IPS-20b (cell line): Measurements from ENCODE around the gene MTFR1L.

Source experiments
- H3K27ac ChIP-seq: one replicate; pipeline ENCODE4 v1.5.1; 2013; ENCODE audit warnings: low read length
- H3K27me3 ChIP-seq: 2 replicates; pipeline ENCODE4 v1.6.1; 2013; ENCODE audit warnings: mild to moderate bottlenecking, low read length, inconsistent platforms; ENCODE audit not compliant: insufficient read depth
- H3K36me3 ChIP-seq: 2 replicates; pipeline ENCODE4 v1.6.1; 2013; ENCODE audit warnings: low read depth, mild to moderate bottlenecking, inconsistent platforms, low read length, moderate library complexity; ENCODE audit not compliant: insufficient read depth
- H3K4me1 ChIP-seq: 2 replicates; pipeline ENCODE4 v1.6.1; 2013; ENCODE audit warnings: mild to moderate bottlenecking, control low read depth, inconsistent platforms, low read length, moderate library complexity; ENCODE audit not compliant: insufficient read depth
- H3K4me3 ChIP-seq: 2 replicates; pipeline ENCODE4 v1.5.1; 2013; ENCODE audit warnings: mild to moderate bottlenecking, low read length, inconsistent platforms
- H3K9ac ChIP-seq: 2 replicates; pipeline ENCODE4 v1.6.1; 2013; ENCODE audit warnings: low read depth, mild to moderate bottlenecking, inconsistent platforms, low read length, moderate library complexity
- H3K9me3 ChIP-seq: 2 replicates; pipeline ENCODE4 v1.6.1; 2013; ENCODE audit warnings: mild to moderate bottlenecking, low read depth, low read length, inconsistent platforms; ENCODE audit not compliant: insufficient read depth

The MTFR1L gene

GRCh38 chr1:25780318-25781129, 39.2 kb upstream of the MTFR1L start:
- Histone ChIP-seq H3K4me3 (no peak overlapping the region), H3K9me3 (no peaks in the 10 kb centered on the region), H3K36me3 (no peaks in the 10 kb centered on the region), H3K27me3 (no peaks in the 10 kb centered on the region), H3K9ac (no peak overlapping the region; the same call in 1 of the 2 replicates), H3K4me1 (peaks cover 17% of the 10 kb centered on the region), H3K27ac (no peak overlapping the region)

- H3K27ac ChIP-seq, result no peak overlapping the region
- H3K27me3 ChIP-seq, result no peaks in the 10 kb centered on the region
- H3K4me3 ChIP-seq, result no peak overlapping the region
- peaks cover 17% of the 10 kb centered on the region for H3K4me1 ChIP-seq
- H3K9ac ChIP-seq, result no peak overlapping the region; the same call in 1 of the 2 replicates
- no peaks in the 10 kb centered on the region for H3K9me3 ChIP-seq
- no peaks in the 10 kb centered on the region for H3K36me3 ChIP-seq
These were observed 38.7 kb upstream of the MTFR1L start for GRCh38 chr1:25781130-25781433.

- Histone ChIP-seq H3K4me3 (no peak overlapping the region), H3K36me3 (no peaks in the 10 kb centered on the region), H3K27ac (no peak overlapping the region), H3K27me3 (no peaks in the 10 kb centered on the region), H3K9ac (no peak overlapping the region), H3K4me1 (peaks cover 17% of the 10 kb centered on the region), H3K9me3 (no peaks in the 10 kb centered on the region)
These were observed 37.0 kb upstream of the MTFR1L start for GRCh38 chr1:25782608-25783201.

GRCh38 chr1:25784575-25785051, 35.1 kb upstream of the MTFR1L start:
- H3K27me3 ChIP-seq, result no peaks in the 10 kb centered on the region
- no peak overlapping the region for H3K4me3 ChIP-seq
- no peak overlapping the region for H3K9ac ChIP-seq
- no peaks in the 10 kb centered on the region for H3K36me3 ChIP-seq
- H3K27ac ChIP-seq, result no peak overlapping the region
- no peaks in the 10 kb centered on the region for H3K9me3 ChIP-seq
- peaks cover 14% of the 10 kb centered on the region for H3K4me1 ChIP-seq

- H3K27ac ChIP-seq, result no peak overlapping the region
These were observed 34.3 kb upstream of the MTFR1L start for GRCh38 chr1:25785333-25786067.

GRCh38 chr1:25786887-25787759, 32.6 kb upstream of the MTFR1L start:
- Histone ChIP-seq H3K9me3 (no peaks in the 10 kb centered on the region), H3K4me1 (no peaks in the 10 kb centered on the region), H3K4me3 (no peak overlapping the region), H3K27ac (no peak overlapping the region), H3K9ac (no peak overlapping the region), H3K27me3 (no peaks in the 10 kb centered on the region), H3K36me3 (no peaks in the 10 kb centered on the region)

More at GRCh38 chr1:25785333-25786067, 34.3 kb upstream of the MTFR1L start:
- Histone ChIP-seq H3K9ac (no peak overlapping the region), H3K27me3 (no peaks in the 10 kb centered on the region), H3K4me1 (peaks cover 7% of the 10 kb centered on the region; the same call in 1 of the 2 replicates), H3K4me3 (no peak overlapping the region), H3K36me3 (no peaks in the 10 kb centered on the region), H3K9me3 (no peaks in the 10 kb centered on the region)

GRCh38 chr1:25787760-25788166, 32.0 kb upstream of the MTFR1L start:
- Histone ChIP-seq H3K4me1 (no peaks in the 10 kb centered on the region), H3K27me3 (no peaks in the 10 kb centered on the region), H3K9me3 (no peaks in the 10 kb centered on the region), H3K36me3 (no peaks in the 10 kb centered on the region), H3K27ac (no peak overlapping the region), H3K4me3 (no peak overlapping the region), H3K9ac (no peak overlapping the region)

GRCh38 chr1:25790472-25790871, 29.3 kb upstream of the MTFR1L start:
- Histone ChIP-seq H3K4me1 (no peaks in the 10 kb centered on the region), H3K4me3 (no peak overlapping the region), H3K27me3 (no peaks in the 10 kb centered on the region)

GRCh38 chr1:25792115-25792514, 27.6 kb upstream of the MTFR1L start:
- no peaks in the 10 kb centered on the region for H3K9me3 ChIP-seq
- no peaks in the 10 kb centered on the region for H3K36me3 ChIP-seq
- no peaks in the 10 kb centered on the region for H3K4me1 ChIP-seq
- H3K4me3 ChIP-seq, result no peak overlapping the region
- no peaks in the 10 kb centered on the region for H3K27me3 ChIP-seq
- no peak overlapping the region for H3K9ac ChIP-seq
- no peak overlapping the region for H3K27ac ChIP-seq

More at GRCh38 chr1:25790472-25790871, 29.3 kb upstream of the MTFR1L start:
- H3K36me3 ChIP-seq, result no peaks in the 10 kb centered on the region
- H3K9me3 ChIP-seq, result no peaks in the 10 kb centered on the region
- H3K9ac ChIP-seq, result no peak overlapping the region
- H3K27ac ChIP-seq, result no peak overlapping the region

- no peak overlapping the region for H3K4me3 ChIP-seq
- H3K36me3 ChIP-seq, result no peaks in the 10 kb centered on the region
- no peaks in the 10 kb centered on the region for H3K4me1 ChIP-seq
- no peak overlapping the region for H3K9ac ChIP-seq
- no peak overlapping the region for H3K27ac ChIP-seq
- peaks cover under 1% of the 10 kb centered on the region; the same call in 1 of the 2 replicates for H3K27me3 ChIP-seq
- H3K9me3 ChIP-seq, result no peaks in the 10 kb centered on the region
These were observed 26.1 kb upstream of the MTFR1L start for GRCh38 chr1:25793585-25794170.

GRCh38 chr1:25794325-25794724, 25.4 kb upstream of the MTFR1L start:
- Histone ChIP-seq H3K27ac (no peak overlapping the region), H3K9ac (no peak overlapping the region), H3K27me3 (peaks cover 7% of the 10 kb centered on the region), H3K4me3 (no peak overlapping the region), H3K4me1 (no peaks in the 10 kb centered on the region), H3K36me3 (no peaks in the 10 kb centered on the region), H3K9me3 (no peaks in the 10 kb centered on the region)
